ENCODE data around the gene PTPRM. TPM values are rescaled to one million over a fixed set of nuclear protein-coding genes. Genes with fewer than 3 reads are reported as not detected.

PTPRM gene
- total RNA-seq, 1 experiment from 2014 or later = 1.6 TPM

DNA sequence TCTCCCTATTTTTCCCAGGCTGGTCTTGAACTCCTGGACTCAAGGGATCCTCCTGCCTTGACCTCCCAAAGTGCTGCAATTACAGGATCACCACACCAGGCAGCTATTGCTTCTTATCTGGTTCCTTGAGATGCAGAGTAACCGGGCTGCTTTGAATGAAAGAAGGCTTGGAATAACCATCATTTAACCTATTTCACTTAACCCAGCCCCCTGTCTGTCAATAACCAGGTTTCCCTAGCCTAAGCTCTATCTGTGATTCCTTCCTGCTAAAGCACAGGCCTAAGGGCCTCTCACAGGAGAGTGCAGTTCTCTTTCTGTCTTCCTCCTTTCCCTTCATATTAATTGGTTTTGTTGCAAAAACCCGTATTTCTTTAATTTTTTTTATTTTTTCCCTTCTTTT, 648.6 kb downstream of the PTPRM start:
- TF ChIP-seq POLR2AphosphoS5 (IDR thresholded peaks at IDR 0.05; ENCODE audit: low read depth, low read length) (no peak), TCF7L2 (IDR thresholded peaks at IDR 0.05; ENCODE audit: low read depth, low read length) (no peak), SIN3A (IDR thresholded peaks at IDR 0.05; ENCODE audit: borderline replicate concordance, insufficient read depth, low read depth, low read length) (no peak)
- TF ChIP-seq, protein P1, sequence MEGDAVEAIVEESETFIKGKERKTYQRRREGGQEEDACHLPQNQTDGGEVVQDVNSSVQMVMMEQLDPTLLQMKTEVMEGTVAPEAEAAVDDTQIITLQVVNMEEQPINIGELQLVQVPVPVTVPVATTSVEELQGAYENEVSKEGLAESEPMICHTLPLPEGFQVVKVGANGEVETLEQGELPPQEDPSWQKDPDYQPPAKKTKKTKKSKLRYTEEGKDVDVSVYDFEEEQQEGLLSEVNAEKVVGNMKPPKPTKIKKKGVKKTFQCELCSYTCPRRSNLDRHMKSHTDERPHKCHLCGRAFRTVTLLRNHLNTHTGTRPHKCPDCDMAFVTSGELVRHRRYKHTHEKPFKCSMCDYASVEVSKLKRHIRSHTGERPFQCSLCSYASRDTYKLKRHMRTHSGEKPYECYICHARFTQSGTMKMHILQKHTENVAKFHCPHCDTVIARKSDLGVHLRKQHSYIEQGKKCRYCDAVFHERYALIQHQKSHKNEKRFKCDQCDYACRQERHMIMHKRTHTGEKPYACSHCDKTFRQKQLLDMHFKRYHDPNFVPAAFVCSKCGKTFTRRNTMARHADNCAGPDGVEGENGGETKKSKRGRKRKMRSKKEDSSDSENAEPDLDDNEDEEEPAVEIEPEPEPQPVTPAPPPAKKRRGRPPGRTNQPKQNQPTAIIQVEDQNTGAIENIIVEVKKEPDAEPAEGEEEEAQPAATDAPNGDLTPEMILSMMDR (IDR thresholded peaks at IDR 0.05) = no peak
- TF ChIP-seq, protein P2, sequence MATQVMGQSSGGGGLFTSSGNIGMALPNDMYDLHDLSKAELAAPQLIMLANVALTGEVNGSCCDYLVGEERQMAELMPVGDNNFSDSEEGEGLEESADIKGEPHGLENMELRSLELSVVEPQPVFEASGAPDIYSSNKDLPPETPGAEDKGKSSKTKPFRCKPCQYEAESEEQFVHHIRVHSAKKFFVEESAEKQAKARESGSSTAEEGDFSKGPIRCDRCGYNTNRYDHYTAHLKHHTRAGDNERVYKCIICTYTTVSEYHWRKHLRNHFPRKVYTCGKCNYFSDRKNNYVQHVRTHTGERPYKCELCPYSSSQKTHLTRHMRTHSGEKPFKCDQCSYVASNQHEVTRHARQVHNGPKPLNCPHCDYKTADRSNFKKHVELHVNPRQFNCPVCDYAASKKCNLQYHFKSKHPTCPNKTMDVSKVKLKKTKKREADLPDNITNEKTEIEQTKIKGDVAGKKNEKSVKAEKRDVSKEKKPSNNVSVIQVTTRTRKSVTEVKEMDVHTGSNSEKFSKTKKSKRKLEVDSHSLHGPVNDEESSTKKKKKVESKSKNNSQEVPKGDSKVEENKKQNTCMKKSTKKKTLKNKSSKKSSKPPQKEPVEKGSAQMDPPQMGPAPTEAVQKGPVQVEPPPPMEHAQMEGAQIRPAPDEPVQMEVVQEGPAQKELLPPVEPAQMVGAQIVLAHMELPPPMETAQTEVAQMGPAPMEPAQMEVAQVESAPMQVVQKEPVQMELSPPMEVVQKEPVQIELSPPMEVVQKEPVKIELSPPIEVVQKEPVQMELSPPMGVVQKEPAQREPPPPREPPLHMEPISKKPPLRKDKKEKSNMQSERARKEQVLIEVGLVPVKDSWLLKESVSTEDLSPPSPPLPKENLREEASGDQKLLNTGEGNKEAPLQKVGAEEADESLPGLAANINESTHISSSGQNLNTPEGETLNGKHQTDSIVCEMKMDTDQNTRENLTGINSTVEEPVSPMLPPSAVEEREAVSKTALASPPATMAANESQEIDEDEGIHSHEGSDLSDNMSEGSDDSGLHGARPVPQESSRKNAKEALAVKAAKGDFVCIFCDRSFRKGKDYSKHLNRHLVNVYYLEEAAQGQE (IDR thresholded peaks at IDR 0.05; ENCODE audit: insufficient read depth in 1 of 2, low read depth in 2 of 2, low read length in 1 of 2) = no peak
- Histone ChIP-seq H3K27ac (ENCODE audit: low read length) (no peak overlapping the region), H3K4me1 (ENCODE audit: control insufficient read depth, insufficient read depth, low read length) (no peaks in the 10 kb centered on the region), H3K36me3 (ENCODE audit: control insufficient read depth, insufficient read depth, low read length) (no peaks in the 10 kb centered on the region), H3K9me3 (ENCODE audit: control insufficient read depth, insufficient read depth, low read depth, low read length) (no peaks in the 10 kb centered on the region), H3K4me3 (ENCODE audit: low read depth in 2 of 2, low read length in 2 of 2) (no peak overlapping the region), H3K27me3 (ENCODE audit: control insufficient read depth, insufficient read depth, low read length) (no peaks in the 10 kb centered on the region)
- in situ Hi-C loops (cut with HindIII; ENCODE audit: low pct_unique_long_range_greater_than_20kb, low sequenced_read_pairs) = no loop called here
- ATAC-seq (no peak), DNase-seq (ENCODE audit: low read depth, low spot score) (no peak)
- intact Hi-C loops (cut with micrococcal nuclease; ENCODE audit: unreplicated experiment) = no loop called here
- POLR2A ChIA-PET = no interaction called here
- BruUV-seq (replicated peaks) = no TSS peak
- CTCF ChIA-PET = no interaction called here

DNA sequence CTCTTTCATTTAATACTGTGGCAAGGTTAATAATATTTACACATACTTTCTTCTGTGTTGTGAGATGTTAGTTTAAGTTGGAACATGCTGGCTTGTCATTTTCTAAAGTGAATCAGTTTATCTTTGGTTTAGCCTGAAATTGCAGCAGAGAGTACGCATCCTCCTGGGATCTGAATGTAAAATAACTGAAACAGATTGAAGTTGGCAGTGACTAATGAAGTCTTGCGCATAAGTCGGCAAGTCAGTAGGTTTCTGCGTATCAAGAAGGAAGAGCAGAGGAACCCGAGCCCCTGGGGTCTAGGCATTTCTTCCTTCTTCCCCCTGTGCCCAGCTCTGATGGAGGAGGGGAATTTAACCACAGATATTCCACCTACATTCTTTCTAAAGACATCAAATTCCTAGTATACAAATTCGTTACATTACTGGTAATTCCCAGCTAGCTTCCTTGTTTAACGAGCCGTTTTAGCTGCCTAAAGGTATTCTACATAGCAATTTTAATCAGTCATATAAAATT, 650.0 kb downstream of the PTPRM start:
- POLR2A ChIA-PET = no interaction called here
- ATAC-seq (no peak), DNase-seq (ENCODE audit: low read depth, low spot score) (no peak)
- Histone ChIP-seq H3K27me3 (ENCODE audit: control insufficient read depth, insufficient read depth, low read length) (no peaks in the 10 kb centered on the region), H3K4me1 (ENCODE audit: control insufficient read depth, insufficient read depth, low read length) (no peaks in the 10 kb centered on the region), H3K27ac (ENCODE audit: low read length) (no peak overlapping the region), H3K4me3 (ENCODE audit: low read depth in 2 of 2, low read length in 2 of 2) (no peak overlapping the region), H3K36me3 (ENCODE audit: control insufficient read depth, insufficient read depth, low read length) (no peaks in the 10 kb centered on the region), H3K9me3 (ENCODE audit: control insufficient read depth, insufficient read depth, low read depth, low read length) (no peaks in the 10 kb centered on the region)
- in situ Hi-C loops (cut with HindIII; ENCODE audit: low pct_unique_long_range_greater_than_20kb, low sequenced_read_pairs) (no loop called here), intact Hi-C loops (cut with micrococcal nuclease; ENCODE audit: unreplicated experiment) (no loop called here)
- no TSS peak for BruUV-seq (replicated peaks)
- no peak for TF ChIP-seq SIN3A (IDR thresholded peaks at IDR 0.05; ENCODE audit: borderline replicate concordance, insufficient read depth, low read depth, low read length)
- TF ChIP-seq, protein P2 (IDR thresholded peaks at IDR 0.05; ENCODE audit: insufficient read depth in 1 of 2, low read depth in 2 of 2, low read length in 1 of 2) = no peak
- TF ChIP-seq POLR2AphosphoS5 (IDR thresholded peaks at IDR 0.05; ENCODE audit: low read depth, low read length) = no peak
- TF ChIP-seq, protein P1 (IDR thresholded peaks at IDR 0.05) = no peak
- TF ChIP-seq TCF7L2 (IDR thresholded peaks at IDR 0.05; ENCODE audit: low read depth, low read length) = no peak
- CTCF ChIA-PET = no interaction called here

All from Panc1 (cell line).